Kidney capillary endothelial cell (primary cell): ENCODE results near the gene TCF12.

ENCODE experiments used
- DNase-seq: peaks from one replicate; pipeline ENCODE4 v3.0.0-alpha.2; 2018; ENCODE audit warnings: low spot score

The TCF12 gene

GRCh38 chr15:57339321-57339720, 420.9 kb downstream of the TCF12 start:
- DNase-seq: no peak
